NCI-H2227 (cell line): ENCODE results near the gene MPRIP.

ENCODE experiments used
- DNase-seq: peaks from one replicate; lab custom pipeline; 2025; ENCODE audit not compliant: unreplicated experiment; lab: John Stamatoyannopoulos, UW

The MPRIP gene

GRCh38 chr17:17087424-17088015, 45.3 kb downstream of the MPRIP start:
- no peak for DNase-seq

GRCh38 chr17:17088086-17088485, 45.8 kb downstream of the MPRIP start:
- DNase-seq = no peak

- no peak for DNase-seq
These were observed 46.6 kb downstream of the MPRIP start for GRCh38 chr17:17088541-17089525.

GRCh38 chr17:17089796-17090641, 47.8 kb downstream of the MPRIP start:
- DNase-seq = no peak

GRCh38 chr17:17090642-17091103, 48.4 kb downstream of the MPRIP start:
- DNase-seq = no peak

- no peak for DNase-seq
These were observed 49.0 kb downstream of the MPRIP start for GRCh38 chr17:17091276-17091675.

- DNase-seq = no peak
These were observed 49.8 kb downstream of the MPRIP start for GRCh38 chr17:17091856-17092756.

GRCh38 chr17:17093764-17094163, 51.5 kb downstream of the MPRIP start:
- no peak for DNase-seq

GRCh38 chr17:17096438-17097178, 54.4 kb downstream of the MPRIP start:
- no peak for DNase-seq

- no peak for DNase-seq
These were observed 55.6 kb downstream of the MPRIP start for GRCh38 chr17:17097763-17098345.

- DNase-seq = no peak
These were observed 56.4 kb downstream of the MPRIP start for GRCh38 chr17:17098551-17099179.

- DNase-seq = no peak
These were observed 59.9 kb downstream of the MPRIP start for GRCh38 chr17:17102176-17102575.

GRCh38 chr17:17103160-17103559, 60.9 kb downstream of the MPRIP start:
- DNase-seq = no peak

GRCh38 chr17:17104036-17104435, 61.8 kb downstream of the MPRIP start:
- no peak for DNase-seq

GRCh38 chr17:17104494-17104893, 62.2 kb downstream of the MPRIP start:
- DNase-seq = no peak

- no peak for DNase-seq
These were observed 63.7 kb downstream of the MPRIP start for GRCh38 chr17:17105976-17106375.

GRCh38 chr17:17106756-17107155, 64.5 kb downstream of the MPRIP start:
- no peak for DNase-seq

GRCh38 chr17:17107281-17107680, 65.0 kb downstream of the MPRIP start:
- DNase-seq = no peak
